GM12872 (cell line): ENCODE data around the gene MOBP.

Experiments
- CTCF ChIP-seq: IDR thresholded peaks from 3 replicates; pipeline ENCODE4 v1.5.1; 2011; ENCODE audit warnings: low read depth, mild to moderate bottlenecking, low read length, moderate library complexity; ENCODE audit not compliant: insufficient read depth

MOBP gene

GRCh38 chr3:39531066-39531465, 63.6 kb downstream of the MOBP start:
- TF ChIP-seq CTCF = no peak

- TF ChIP-seq CTCF = no peak
Measured at GRCh38 chr3:39531665-39532064, 64.2 kb downstream of the MOBP start.

GRCh38 chr3:39532777-39533176, 65.3 kb downstream of the MOBP start:
- no peak for TF ChIP-seq CTCF

GRCh38 chr3:39533226-39533625, 65.7 kb downstream of the MOBP start:
- TF ChIP-seq CTCF = no peak

GRCh38 chr3:39540162-39540921, 72.9 kb downstream of the MOBP start:
- no peak for TF ChIP-seq CTCF

- TF ChIP-seq CTCF = no peak
Measured at GRCh38 chr3:39541442-39541841, 74.0 kb downstream of the MOBP start.

GRCh38 chr3:39541917-39542329, 74.4 kb downstream of the MOBP start:
- TF ChIP-seq CTCF = peak; percentile 40; the same call in 2 of the 3 replicates
